OCI-LY7 (cell line): Measurements from ENCODE around the gene COBLL1. TPM values are rescaled to one million over a fixed set of nuclear protein-coding genes. Genes with fewer than 3 reads are reported as not detected.

Experiments used
- BruUV-seq: library from RNA; stranded (reverse); fragments of 400-500 nt; replicated peaks from 2 replicates; lab custom pipeline; 2021; lab: Mats Ljungman, UMichigan
- CTCF ChIA-PET: fragments of 300-600 bp; sonication (Branson Sonifier 250); formaldehyde crosslinking; loops from one replicate; lab custom pipeline; 2022; ENCODE audit warnings: antibody characterized with exemption; ENCODE audit not compliant: unreplicated experiment; lab: Charles Lee
- POLR2A ChIA-PET: fragments of 300-600 bp; sonication (Branson Sonifier 250); formaldehyde crosslinking; loops from one replicate; lab custom pipeline; 2022; ENCODE audit warnings: antibody characterized with exemption; lab: Charles Lee
- DNase-seq: peaks from one replicate; pipeline ENCODE4 v3.0.0-alpha.2; 2015; ENCODE audit warnings: low spot score
- H2AFZ ChIP-seq: fragments of 200-600 bp; sonication (generic), shearing (Covaris generic); 2 replicates; pipeline ENCODE4 v1.6.1; 2014; ENCODE audit warnings: mild to moderate bottlenecking, antibody characterized with exemption, low read length, moderate library complexity
- H3K27ac ChIP-seq: fragments of 200-600 bp; sonication (generic); 2 replicates; pipeline ENCODE4 v1.5.1; 2014; ENCODE audit warnings: mixed run types, low read depth, mild to moderate bottlenecking, moderate library complexity, low read length, inconsistent platforms; ENCODE audit not compliant: poor library complexity, severe bottlenecking
- H3K36me3 ChIP-seq: fragments of 200-600 bp; sonication (generic); 2 replicates; pipeline ENCODE4 v1.6.1; 2014; ENCODE audit warnings: mild to moderate bottlenecking, antibody characterized with exemption, low read length, moderate library complexity, mixed read lengths; ENCODE audit not compliant: insufficient read depth
- H3K4me1 ChIP-seq: fragments of 200-600 bp; sonication (generic); 2 replicates; pipeline ENCODE4 v1.5.1; 2014; ENCODE audit warnings: mild to moderate bottlenecking, low read length; ENCODE audit not compliant: insufficient read depth, poor library complexity, severe bottlenecking
- H3K4me2 ChIP-seq: fragments of 200-600 bp; sonication (generic); 2 replicates; pipeline ENCODE4 v1.6.1; 2014; ENCODE audit warnings: mild to moderate bottlenecking, low read length
- H3K4me3 ChIP-seq: fragments of 200-600 bp; sonication (generic); 2 replicates; pipeline ENCODE4 v1.5.1; 2014; ENCODE audit warnings: mild to moderate bottlenecking, low read depth, low read length; ENCODE audit not compliant: poor library complexity, severe bottlenecking
- H3K79me2 ChIP-seq: fragments of 200-600 bp; sonication (generic); 2 replicates; pipeline ENCODE4 v1.6.1; 2016; ENCODE audit warnings: low read depth, mild to moderate bottlenecking, low read length, moderate library complexity, mixed read lengths; ENCODE audit not compliant: insufficient read depth
- H3K9me2 ChIP-seq: fragments of 200-600 bp; sonication (generic); 2 replicates; pipeline ENCODE4 v1.6.1; 2016; ENCODE audit warnings: mild to moderate bottlenecking, low read length, mixed read lengths; ENCODE audit not compliant: insufficient read depth
- H3K9me3 ChIP-seq: fragments of 200-600 bp; sonication (generic); 2 replicates; pipeline ENCODE4 v1.6.1; 2014; ENCODE audit warnings: mild to moderate bottlenecking, mixed run types, low read length, mixed read lengths
- H4K20me1 ChIP-seq: fragments of 200-600 bp; sonication (generic); 2 replicates; pipeline ENCODE4 v1.6.1; 2014; ENCODE audit warnings: mild to moderate bottlenecking, antibody characterized with exemption, low read length, moderate library complexity, mixed read lengths; ENCODE audit not compliant: insufficient read depth
- CTCF ChIP-seq: fragments of 200-600 bp; sonication (generic); conservative IDR thresholded peaks from 2 replicates; pipeline ENCODE4 v1.5.1; 2014; ENCODE audit warnings: mild to moderate bottlenecking, antibody characterized with exemption, low read length, moderate library complexity, mixed read lengths
- EZH2phosphoT487 ChIP-seq: fragments of 200-600 bp; sonication (generic); IDR thresholded peaks from 2 replicates; pipeline ENCODE4 v1.6.1; 2018; ENCODE audit warnings: low read depth, borderline replicate concordance, mild to moderate bottlenecking, mixed run types, antibody characterized with exemption, low read length, moderate library complexity, mixed read lengths
- intact Hi-C: fragments of 100-400 bp; cut with micrococcal nuclease; formaldehyde crosslinking; loops from one replicate; pipeline ENCODE4 v1.10.0; 2022; ENCODE audit not compliant: unreplicated experiment
- total RNA-seq, 2 experiments: library from RNA; depleted of rRNA in 1 of 2; stranded (reverse); fragments of >200 nt in 1 of 2; shearing (Covaris generic) in 1 of 2; gene quantifications; 2 replicates each; pipeline ENCODE4 v1.2.3, GENCODE V29; 2014 to 2022

COBLL1 gene
- total RNA-seq, 2 experiments from 2014 or later = 0.79 to 40.7 TPM

GRCh38 chr2:164766954-164767320 lies 74.7 kb downstream of the COBLL1 start:
- CTCF ChIA-PET = no interaction called here

DNA sequence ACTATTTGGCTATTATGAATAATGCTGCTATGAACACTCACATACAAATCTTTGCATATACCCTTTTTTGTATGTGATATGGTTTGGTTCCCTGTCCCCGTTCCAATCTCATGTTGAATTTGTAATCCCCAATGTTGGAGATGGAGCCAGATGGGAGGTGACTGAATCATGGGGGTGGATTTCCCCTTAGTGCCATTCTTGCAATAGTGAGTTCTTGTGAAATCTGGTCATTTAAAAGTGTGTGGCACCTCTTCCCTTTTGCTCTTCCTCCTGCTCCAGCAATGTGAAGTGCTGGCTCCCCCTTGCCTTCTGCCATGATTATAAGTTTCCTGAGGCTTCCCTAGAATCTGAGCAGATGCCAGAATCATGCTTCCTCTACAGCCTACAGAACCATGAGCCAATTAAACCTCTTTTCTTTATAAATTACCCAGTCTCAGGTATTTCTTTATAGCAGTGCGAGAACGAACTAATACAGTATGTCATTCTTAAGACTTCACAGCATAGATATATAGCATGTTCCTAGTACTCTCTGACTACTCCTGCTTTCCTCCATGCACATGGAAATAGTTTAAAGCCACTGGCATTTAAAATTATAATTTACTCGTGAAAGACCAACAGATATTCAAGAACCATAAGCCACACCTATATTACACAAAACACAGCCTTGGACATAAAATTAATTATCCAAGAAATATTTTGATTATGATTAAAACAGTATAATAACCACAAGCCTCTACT lies 75.2 kb downstream of the COBLL1 start:
- BruUV-seq = no TSS peak
- ChIA-PET POLR2A (interaction anchor here (0.5 kb wide), 1 partner anchor 8 kb away, joined by 5 read pairs; no protein-coding TSS in a partner anchor), CTCF (no interaction called here)
- no peak overlapping the region for H3K4me2 ChIP-seq
- H3K27ac ChIP-seq = no peak overlapping the region
- TF ChIP-seq EZH2phosphoT487 = no peak
- no peak for TF ChIP-seq CTCF
- intact Hi-C loops = no loop called here
- H2AFZ ChIP-seq = no peak overlapping the region
- peaks cover 18% of the 10 kb centered on the region for H3K4me1 ChIP-seq
- no peaks in the 10 kb centered on the region for H4K20me1 ChIP-seq
- DNase-seq = no peak
- H3K9me3 ChIP-seq = no peaks in the 10 kb centered on the region
- H3K79me2 ChIP-seq = no peaks in the 10 kb centered on the region
- H3K36me3 ChIP-seq = no peaks in the 10 kb centered on the region
- no peaks in the 10 kb centered on the region; the same call in 1 of the 2 replicates for H3K9me2 ChIP-seq
- H3K4me3 ChIP-seq = no peak overlapping the region

More at GRCh38 chr2:164766954-164767320, 74.7 kb downstream of the COBLL1 start:
- BruUV-seq = no TSS peak
- peaks cover 12% of the 10 kb centered on the region for H3K4me1 ChIP-seq
- H3K4me3 ChIP-seq = no peak overlapping the region
- no peaks in the 10 kb centered on the region for H4K20me1 ChIP-seq
- no peaks in the 10 kb centered on the region; the same call in 1 of the 2 replicates for H3K9me2 ChIP-seq
- no peak for DNase-seq
- H3K9me3 ChIP-seq = no peaks in the 10 kb centered on the region
- no peaks in the 10 kb centered on the region for H3K79me2 ChIP-seq
- intact Hi-C loops = no loop called here
- no peaks in the 10 kb centered on the region for H3K36me3 ChIP-seq
- no peak overlapping the region for H3K27ac ChIP-seq
- H2AFZ ChIP-seq = no peak overlapping the region
- no peak for TF ChIP-seq CTCF
- TF ChIP-seq EZH2phosphoT487 = no peak
- POLR2A ChIA-PET = interaction anchor here (0.8 to 1.0 kb wide), 3 partner anchors 35 to 193 kb away, joined by 3 to 4 read pairs (median 3); partner anchors contain the start of gene COBLL1
- H3K4me2 ChIP-seq = no peak overlapping the region

- ChIA-PET POLR2A (interaction anchor here (2.2 kb wide), 1 partner anchor 10 kb away, joined by 8 read pairs; no protein-coding TSS in a partner anchor), CTCF (no interaction called here)
- Histone ChIP-seq H2AFZ (no peak overlapping the region), H3K79me2 (peaks cover under 1% of the 10 kb centered on the region; the same call in 1 of the 2 replicates), H3K4me1 (peaks cover 28% of the 10 kb centered on the region), H3K4me2 (no peak overlapping the region), H3K9me2 (no peaks in the 10 kb centered on the region; the same call in 1 of the 2 replicates), H4K20me1 (no peaks in the 10 kb centered on the region), H3K36me3 (no peaks in the 10 kb centered on the region), H3K27ac (no peak overlapping the region), H3K4me3 (no peak overlapping the region), H3K9me3 (no peaks in the 10 kb centered on the region)
- DNase-seq = no peak
- BruUV-seq = no TSS peak
- intact Hi-C loops = loop anchor here (5.0 kb wide), 1 partner anchor 62 kb away; no protein-coding TSS in a partner anchor
- no peak for TF ChIP-seq CTCF
- no peak for TF ChIP-seq EZH2phosphoT487
These were observed 76.6 kb downstream of the COBLL1 start for GRCh38 chr2:164764996-164765395.
